GM18519 (cell line): ENCODE data around the gene SMARCD1.
A peak's percentile ranks its signal among the peaks of the same experiment; 100 is the strongest.

Experiments
- ATAC-seq: cut with Tn5 transposase; IDR thresholded peaks from one replicate; pipeline ENCODE4 v1.9.1; 2021; ENCODE audit warnings: mild to moderate bottlenecking, moderate library complexity; ENCODE audit not compliant: unreplicated experiment, low FRiP score

Gene SMARCD1

GRCh38 chr12:50102646-50103309, 17.6 kb downstream of the SMARCD1 start:
- ATAC-seq, result no peak

- no peak for ATAC-seq
Observed at GRCh38 chr12:50103351-50103750, 18.2 kb downstream of the SMARCD1 start.

GRCh38 chr12:50103767-50104321, 18.7 kb downstream of the SMARCD1 start, which contains the start of gene GPD1:
GPD1 (plus strand) TSS chr12:50104008; CDS start chr12:50104051, 43 bp downstream.
- no peak for ATAC-seq

GRCh38 chr12:50104417-50105366, 19.6 kb downstream of the SMARCD1 start:
- ATAC-seq, result no peak

GRCh38 chr12:50105913-50106450, 20.8 kb downstream of the SMARCD1 start:
- no peak for ATAC-seq

- ATAC-seq, result no peak
Observed at GRCh38 chr12:50106907-50107306, 21.8 kb downstream of the SMARCD1 start.

- ATAC-seq, result no peak
Observed at GRCh38 chr12:50107416-50108268, 22.5 kb downstream of the SMARCD1 start.

- no peak for ATAC-seq
Observed at GRCh38 chr12:50109319-50109718, 24.2 kb downstream of the SMARCD1 start.

- no peak for ATAC-seq
Observed at GRCh38 chr12:50110127-50110761, 25.1 kb downstream of the SMARCD1 start.

GRCh38 chr12:50110762-50111351, 25.7 kb downstream of the SMARCD1 start:
- no peak for ATAC-seq

- ATAC-seq, result no peak
Observed at GRCh38 chr12:50111395-50111692, 26.2 kb downstream of the SMARCD1 start.

GRCh38 chr12:50111693-50112455, 26.7 kb downstream of the SMARCD1 start, which contains the start of gene COX14:
COX14 (plus strand) TSS chr12:50112236; CDS start chr12:50120044, 7,808 bp downstream.
- ATAC-seq, result peak; percentile 74

GRCh38 chr12:50112456-50113218, 27.5 kb downstream of the SMARCD1 start:
- ATAC-seq, result no peak

- no peak for ATAC-seq
Observed at GRCh38 chr12:50117057-50117622, 32.0 kb downstream of the SMARCD1 start.

GRCh38 chr12:50119387-50119786, 34.2 kb downstream of the SMARCD1 start:
- ATAC-seq, result no peak

GRCh38 chr12:50120521-50120920, 35.4 kb downstream of the SMARCD1 start:
- ATAC-seq, result no peak

- ATAC-seq, result no peak
Observed at GRCh38 chr12:50120953-50121352, 35.8 kb downstream of the SMARCD1 start.
